ENCODE measurements around the gene FANCE.
A peak's percentile ranks its signal among the peaks of the same experiment; 100 is the strongest.

The FANCE gene

DNA sequence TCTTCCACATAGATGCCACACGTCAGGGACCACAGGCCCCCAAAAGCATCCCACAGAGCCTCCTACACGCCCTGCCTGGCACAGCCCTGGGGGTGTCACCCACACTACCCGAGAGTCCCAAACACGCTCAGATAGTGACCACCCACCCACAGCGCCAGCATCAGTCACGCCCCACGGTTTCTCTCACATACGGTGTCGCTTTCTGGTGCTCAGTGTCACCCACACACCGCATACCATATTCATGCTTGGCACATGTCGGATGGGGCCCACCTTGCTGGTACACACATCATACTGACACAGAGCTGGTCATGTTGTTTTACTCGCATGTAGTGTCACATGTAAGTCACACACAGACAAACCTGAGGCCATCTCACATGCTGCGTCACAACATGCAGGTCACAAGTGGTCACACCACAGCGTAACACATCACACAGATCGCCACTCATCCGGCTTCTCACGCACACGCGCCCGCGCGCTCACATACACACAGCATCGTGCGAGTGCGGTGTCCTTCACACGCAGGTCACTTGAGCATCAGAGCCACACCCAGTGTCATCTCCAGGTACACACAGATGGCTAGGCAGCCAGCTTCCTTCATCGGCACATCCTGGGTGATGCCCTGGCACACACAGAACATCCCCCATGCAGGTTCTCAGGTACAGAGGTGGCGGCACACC is 41.3 kb downstream of the FANCE start:
- TF ChIP-seq, protein P1, sequence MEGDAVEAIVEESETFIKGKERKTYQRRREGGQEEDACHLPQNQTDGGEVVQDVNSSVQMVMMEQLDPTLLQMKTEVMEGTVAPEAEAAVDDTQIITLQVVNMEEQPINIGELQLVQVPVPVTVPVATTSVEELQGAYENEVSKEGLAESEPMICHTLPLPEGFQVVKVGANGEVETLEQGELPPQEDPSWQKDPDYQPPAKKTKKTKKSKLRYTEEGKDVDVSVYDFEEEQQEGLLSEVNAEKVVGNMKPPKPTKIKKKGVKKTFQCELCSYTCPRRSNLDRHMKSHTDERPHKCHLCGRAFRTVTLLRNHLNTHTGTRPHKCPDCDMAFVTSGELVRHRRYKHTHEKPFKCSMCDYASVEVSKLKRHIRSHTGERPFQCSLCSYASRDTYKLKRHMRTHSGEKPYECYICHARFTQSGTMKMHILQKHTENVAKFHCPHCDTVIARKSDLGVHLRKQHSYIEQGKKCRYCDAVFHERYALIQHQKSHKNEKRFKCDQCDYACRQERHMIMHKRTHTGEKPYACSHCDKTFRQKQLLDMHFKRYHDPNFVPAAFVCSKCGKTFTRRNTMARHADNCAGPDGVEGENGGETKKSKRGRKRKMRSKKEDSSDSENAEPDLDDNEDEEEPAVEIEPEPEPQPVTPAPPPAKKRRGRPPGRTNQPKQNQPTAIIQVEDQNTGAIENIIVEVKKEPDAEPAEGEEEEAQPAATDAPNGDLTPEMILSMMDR (conservative IDR thresholded peaks at IDR 0.05; ENCODE audit: low read depth, low read length), result no peak
- DNase-seq (ENCODE audit: low read depth), result no peak
- no peak overlapping the region for H3K4me3 ChIP-seq (ENCODE audit: low read length)

DNA sequence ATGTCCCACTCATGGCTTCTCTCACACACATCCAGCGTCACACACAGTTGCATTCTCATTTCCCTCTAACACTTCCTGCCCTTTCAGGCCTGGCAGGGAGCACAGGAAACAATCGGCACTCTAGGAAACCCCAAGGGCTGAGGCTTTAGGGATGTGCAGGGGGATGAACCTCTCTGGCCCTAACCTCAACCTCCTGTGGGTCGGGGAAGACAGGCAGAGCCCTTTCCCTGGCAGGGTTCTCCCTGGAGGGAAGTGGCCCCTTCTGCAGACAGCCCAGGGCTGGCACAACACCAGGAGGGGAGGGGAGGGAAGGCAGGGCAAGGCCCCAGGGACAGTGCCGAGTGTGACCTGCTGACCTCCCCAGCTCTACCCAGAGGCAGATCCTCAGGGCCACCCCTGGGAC is 42.0 kb downstream of the FANCE start:
- DNase-seq (ENCODE audit: low read depth), result no peak
- H3K4me3 ChIP-seq (ENCODE audit: low read length), result no peak overlapping the region
- TF ChIP-seq, protein P1 (conservative IDR thresholded peaks at IDR 0.05; ENCODE audit: low read depth, low read length), result no peak

DNA sequence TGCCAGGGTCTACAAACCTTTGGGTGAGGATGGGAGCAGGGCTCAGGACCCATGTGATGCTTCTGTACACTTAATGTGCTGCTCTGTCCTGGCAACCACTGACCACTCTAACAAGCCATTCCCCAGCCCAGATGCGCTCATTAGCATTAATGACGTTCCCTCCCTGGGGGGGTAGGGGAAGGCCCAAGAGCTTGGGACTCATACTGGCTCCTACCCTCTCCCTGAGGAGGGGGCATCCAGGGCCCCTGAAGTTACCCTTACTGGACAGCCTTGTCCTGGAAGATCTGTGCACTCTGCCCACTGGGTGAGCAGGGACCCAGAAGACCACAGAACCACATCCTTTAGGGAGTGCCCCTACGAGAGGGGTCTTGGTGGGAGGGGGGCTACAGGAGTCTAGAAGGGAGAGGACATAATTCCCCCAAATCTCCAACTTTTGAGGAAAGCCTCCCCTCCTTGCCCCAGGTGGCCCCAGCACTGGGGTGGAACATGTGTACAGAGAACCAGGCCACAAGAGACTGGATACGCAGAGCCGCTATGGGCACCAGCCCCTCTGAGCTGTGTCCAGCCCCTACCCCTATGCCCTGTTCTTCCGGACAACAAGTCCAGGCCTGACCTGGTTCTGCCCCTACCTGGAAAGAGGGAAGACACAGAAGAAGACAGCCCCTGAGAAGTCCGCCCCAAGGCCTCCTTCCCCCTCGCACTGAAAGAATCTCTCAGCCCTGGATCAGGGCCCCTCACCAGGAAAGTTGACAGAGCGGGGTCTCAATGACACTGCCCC is 43.3 kb downstream of the FANCE start:
- TF ChIP-seq, protein P1 (conservative IDR thresholded peaks at IDR 0.05; ENCODE audit: low read depth, low read length), result no peak
- peak overlapping the region; percentile 63 for H3K4me3 ChIP-seq (ENCODE audit: low read length)
- no peak for DNase-seq (ENCODE audit: low read depth)

DNA sequence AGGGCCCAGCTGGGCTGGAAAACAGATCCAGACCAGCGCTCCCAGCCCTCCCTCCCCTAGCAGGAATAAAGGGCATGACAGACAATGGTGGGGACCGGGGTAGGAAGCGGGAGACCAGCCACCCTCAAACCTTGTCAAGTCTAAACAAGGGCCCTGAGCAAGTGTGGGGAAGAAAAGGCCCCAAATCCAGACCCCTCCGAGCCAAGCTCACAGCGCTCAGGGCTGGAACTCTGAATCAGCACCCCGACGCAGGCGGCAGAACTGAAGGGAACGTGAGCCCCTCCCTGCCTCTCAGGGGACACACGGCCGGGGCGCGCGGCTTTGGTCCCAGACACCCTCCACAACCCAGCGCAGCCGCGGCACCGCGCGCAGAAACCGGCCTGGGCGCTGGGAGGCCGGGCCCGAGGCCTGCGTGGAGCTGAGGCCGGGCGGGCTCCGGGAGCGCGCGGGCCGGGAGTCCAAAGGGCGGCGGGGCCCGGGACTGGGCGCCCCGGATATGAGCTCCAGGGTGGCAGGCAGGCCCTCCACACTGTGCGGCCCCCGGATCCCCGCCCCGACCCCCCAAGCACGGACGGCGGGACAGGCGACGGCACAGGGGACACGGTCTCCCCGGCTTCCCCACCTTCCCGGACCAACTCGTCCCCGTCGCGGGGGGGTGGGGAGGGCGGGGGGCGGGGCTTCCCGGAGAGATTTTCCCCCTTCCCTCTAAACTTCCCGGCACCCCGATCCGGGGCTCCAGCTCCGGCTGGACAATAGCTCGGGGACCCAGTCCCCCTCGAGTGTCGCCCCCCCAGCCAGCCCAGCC is 44.1 kb downstream of the FANCE start:
- no peak for DNase-seq (ENCODE audit: low read depth)
- TF ChIP-seq, protein P1 (conservative IDR thresholded peaks at IDR 0.05; ENCODE audit: low read depth, low read length), result no peak
- peak overlapping the region; percentile 63 for H3K4me3 ChIP-seq (ENCODE audit: low read length)

DNA sequence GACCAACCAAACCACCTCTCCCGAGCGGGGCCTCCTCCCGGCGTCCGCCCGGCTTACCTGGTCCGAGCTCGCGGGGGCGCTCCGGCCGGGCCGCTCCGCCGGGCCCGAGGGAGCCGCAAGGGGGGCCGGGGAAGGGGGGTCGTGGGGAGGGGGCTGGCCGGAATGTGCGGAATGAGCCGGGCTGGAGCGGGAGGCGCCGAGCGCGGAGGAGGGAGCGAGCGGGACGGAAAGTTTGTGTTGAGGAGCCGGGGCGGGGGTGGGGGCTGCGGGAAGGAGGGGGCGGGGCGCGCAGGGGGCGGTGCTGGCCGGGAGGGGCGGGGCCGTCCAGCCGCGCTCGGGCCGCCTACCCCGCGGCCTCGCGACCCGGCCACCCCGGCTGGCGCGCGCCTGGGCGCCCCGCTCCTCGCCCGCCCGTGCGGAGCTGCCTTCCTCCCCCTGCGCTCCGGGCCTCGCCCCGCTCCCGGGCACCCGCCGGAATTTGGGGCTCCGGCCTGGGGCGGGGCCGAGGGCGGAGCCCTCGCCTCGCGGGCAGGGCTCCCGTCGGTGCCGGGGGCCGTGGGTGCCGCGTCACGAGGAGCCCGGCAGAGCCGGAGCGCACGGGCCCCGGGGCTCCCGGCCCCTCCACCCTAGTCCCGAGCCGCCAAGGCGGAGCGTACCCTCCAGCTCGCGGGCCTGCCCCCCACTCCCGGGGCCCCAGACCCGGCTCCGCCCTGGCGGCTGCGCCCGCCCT is 44.9 kb downstream of the FANCE start, which contains the start of gene TEAD3:
TEAD3 (minus strand) TSS at position 239 of the 730 bp plus-strand sequence.
- no peak for DNase-seq (ENCODE audit: low read depth)
- H3K4me3 ChIP-seq (ENCODE audit: low read length), result peak within 1 kb of the TSS; percentile 63
- TF ChIP-seq, protein P1 (conservative IDR thresholded peaks at IDR 0.05; ENCODE audit: low read depth, low read length), result no peak

DNA sequence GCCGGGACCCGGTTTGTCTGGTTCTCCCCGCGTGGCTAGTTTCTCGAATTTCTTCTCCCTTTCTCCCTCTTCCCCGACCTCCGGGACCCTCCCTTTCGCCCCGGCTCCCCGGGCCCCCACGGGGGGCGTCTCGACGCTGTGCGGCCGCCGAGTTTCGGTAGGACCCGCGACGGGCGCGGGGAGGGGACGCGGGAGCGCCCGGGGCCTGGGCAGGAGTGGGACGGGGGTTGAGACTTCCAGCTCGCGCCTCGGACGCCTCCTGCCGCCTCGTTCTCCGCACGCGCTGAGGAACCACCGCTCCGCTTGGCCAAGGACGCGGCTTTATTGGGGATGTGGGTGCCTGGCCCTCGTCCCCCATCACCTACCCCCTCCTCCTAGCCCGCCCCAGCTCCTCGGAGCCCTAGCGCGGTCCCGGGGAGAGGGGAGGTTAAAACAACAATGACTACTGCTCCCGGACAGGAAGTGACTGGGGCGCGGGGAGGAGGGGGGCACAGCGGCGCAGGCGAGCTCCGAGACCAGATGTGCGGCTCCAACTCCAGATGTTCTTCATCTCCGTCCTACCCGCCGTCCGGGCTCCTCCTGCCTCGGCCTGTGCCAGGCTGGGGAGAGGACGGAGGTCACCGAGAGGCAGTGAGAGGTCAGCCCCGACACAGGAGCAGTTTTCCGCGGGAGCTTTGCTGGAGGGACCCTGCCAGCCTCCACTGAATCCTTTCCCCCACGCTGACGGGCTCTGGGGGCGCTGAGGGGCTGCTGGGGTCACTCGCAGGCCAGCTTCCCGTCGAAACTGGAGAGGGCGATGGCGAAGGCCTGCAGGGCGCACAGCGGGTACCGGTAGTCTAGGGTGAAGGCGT is 45.7 kb downstream of the FANCE start:
- peak overlapping the region; percentile 43 for H3K4me3 ChIP-seq (ENCODE audit: low read length)
- DNase-seq (ENCODE audit: low read depth), result no peak
- TF ChIP-seq, protein P1 (conservative IDR thresholded peaks at IDR 0.05; ENCODE audit: low read depth, low read length), result no peak

All from retinal pigment epithelial cell (primary cell).